WTC11 (cell line): ENCODE measurements around the gene CAMKMT. TPM values are rescaled to one million over a fixed set of nuclear protein-coding genes. Genes with fewer than 3 reads are reported as not detected.

ENCODE experiments used
- ATAC-seq: fragments of 200-7000 bp; cut with Tn5 transposase; 2 replicates; pipeline ENCODE4 v1.10.0; 2021; ENCODE audit warnings: mild to moderate bottlenecking, moderate library complexity
- CTCF ChIA-PET: fragments of 300-600 bp; sonication (Branson Sonifier 250); formaldehyde crosslinking; loops from one replicate; lab custom pipeline; 2021; ENCODE audit warnings: antibody characterized with exemption; lab: Charles Lee
- POLR2A ChIA-PET: fragments of 350-600 bp; sonication (Branson Sonifier 250); formaldehyde crosslinking; loops from one replicate; lab custom pipeline; 2021; ENCODE audit warnings: antibody characterized with exemption; lab: Charles Lee
- DNase-seq: peaks from one replicate; pipeline ENCODE4 v3.0.0; 2021; ENCODE audit warnings: low spot score
- H3K27ac Mint-ChIP-seq: 2 replicates; pipeline ENCODE4 v1.8.0; 2021; ENCODE audit warnings: mixed read lengths
- H3K27me3 Mint-ChIP-seq: 2 replicates; pipeline ENCODE4 v1.8.0; 2021; ENCODE audit warnings: low read depth, mild to moderate bottlenecking, moderate library complexity, mixed read lengths
- H3K36me3 Mint-ChIP-seq: 2 replicates; pipeline ENCODE4 v1.8.0; 2021; ENCODE audit warnings: mixed read lengths
- H3K4me1 Mint-ChIP-seq: 2 replicates; pipeline ENCODE4 v1.8.0; 2022; ENCODE audit warnings: mixed read lengths
- H3K4me3 Mint-ChIP-seq: 2 replicates; pipeline ENCODE4 v1.8.0; 2021; ENCODE audit warnings: mild to moderate bottlenecking, moderate library complexity, mixed read lengths
- H3K9me3 Mint-ChIP-seq: 2 replicates; pipeline ENCODE4 v1.8.0; 2021; ENCODE audit warnings: mixed read lengths
- ATF1 ChIP-seq: sonication (generic); formaldehyde crosslinking; IDR thresholded peaks from 2 replicates; pipeline ENCODE4 v1.8.1; 2023; ENCODE audit warnings: mild to moderate bottlenecking, moderate library complexity, missing genetic modification reagents
- ATF6 ChIP-seq: sonication (generic); formaldehyde crosslinking; IDR thresholded peaks from 2 replicates; pipeline ENCODE4 v1.8.1; 2023; ENCODE audit warnings: mild to moderate bottlenecking, missing genetic modification reagents
- EMX1 ChIP-seq: fragments of 250-450 bp; sonication (Bioruptor Pico); IDR thresholded peaks from 2 replicates; pipeline ENCODE4 v1.8.0; 2021; ENCODE audit warnings: mild to moderate bottlenecking
- ETV6 ChIP-seq: sonication (generic); formaldehyde crosslinking; IDR thresholded peaks from 2 replicates; pipeline ENCODE4 v1.8.1; 2022; ENCODE audit warnings: mild to moderate bottlenecking, missing genetic modification reagents
- GRHL2 ChIP-seq: fragments of 250-450 bp; sonication (Bioruptor Pico); IDR thresholded peaks from 2 replicates; pipeline ENCODE4 v1.8.0; 2022; ENCODE audit warnings: mild to moderate bottlenecking, moderate library complexity; ENCODE audit not compliant: insufficient replicate concordance, severe bottlenecking
- NFYB ChIP-seq: sonication (generic); formaldehyde crosslinking; conservative IDR thresholded peaks from 2 replicates; pipeline ENCODE4 v1.8.0; 2022; ENCODE audit warnings: low read depth, missing genetic modification reagents
- NR1H2 ChIP-seq: sonication (generic); formaldehyde crosslinking; IDR thresholded peaks from 2 replicates; pipeline ENCODE4 v1.9.0; 2021; ENCODE audit warnings: mild to moderate bottlenecking, moderate library complexity, missing genetic modification reagents
- RELA ChIP-seq: sonication (generic); formaldehyde crosslinking; IDR thresholded peaks from 2 replicates; pipeline ENCODE4 v1.8.1; 2022; ENCODE audit warnings: missing genetic modification reagents, mild to moderate bottlenecking, borderline replicate concordance
- RORB ChIP-seq: fragments of 250-450 bp; sonication (Bioruptor Pico); IDR thresholded peaks from 2 replicates; pipeline ENCODE4 v1.9.0; 2021; ENCODE audit warnings: mild to moderate bottlenecking
- STAT6 ChIP-seq: sonication (generic); formaldehyde crosslinking; conservative IDR thresholded peaks from 2 replicates; pipeline ENCODE4 v1.8.1; 2023; ENCODE audit warnings: mild to moderate bottlenecking, low read depth, missing genetic modification reagents, moderate library complexity
- TEAD4 ChIP-seq: sonication (generic); formaldehyde crosslinking; IDR thresholded peaks from 2 replicates; pipeline ENCODE4 v1.8.0; 2022; ENCODE audit warnings: mild to moderate bottlenecking, missing genetic modification reagents
- USF2 ChIP-seq: sonication (generic); formaldehyde crosslinking; IDR thresholded peaks from 2 replicates; pipeline ENCODE4 v1.8.1; 2023; ENCODE audit warnings: mild to moderate bottlenecking, missing genetic modification reagents, moderate library complexity
- ZNF138 ChIP-seq: sonication (generic); formaldehyde crosslinking; conservative IDR thresholded peaks from 2 replicates; pipeline ENCODE4 v1.8.1; 2022; ENCODE audit warnings: mild to moderate bottlenecking, moderate library complexity, missing genetic modification reagents
- ZNF219 ChIP-seq: sonication (generic); formaldehyde crosslinking; IDR thresholded peaks from 2 replicates; pipeline ENCODE4 v1.8.0; 2023; ENCODE audit warnings: missing genetic modification reagents, mild to moderate bottlenecking, borderline replicate concordance
- ZNF281 ChIP-seq: sonication (generic); formaldehyde crosslinking; IDR thresholded peaks from 2 replicates; pipeline ENCODE4 v1.8.0; 2023; ENCODE audit warnings: mild to moderate bottlenecking, missing genetic modification reagents
- ZNF317 ChIP-seq: sonication (generic); formaldehyde crosslinking; IDR thresholded peaks from 2 replicates; pipeline ENCODE4 v1.8.1; 2023; ENCODE audit warnings: low read depth, mild to moderate bottlenecking, moderate library complexity, missing genetic modification reagents, borderline replicate concordance
- ZNF671 ChIP-seq: fragments of 250-450 bp; sonication (Bioruptor Pico); IDR thresholded peaks from 2 replicates; pipeline ENCODE4 v1.8.0; 2021; ENCODE audit warnings: mild to moderate bottlenecking
- ZSCAN18 ChIP-seq: fragments of 250-450 bp; sonication (Bioruptor Pico); IDR thresholded peaks from 2 replicates; pipeline ENCODE4 v2.1.2; 2022; ENCODE audit warnings: mild to moderate bottlenecking, moderate library complexity
- total RNA-seq: library from RNA; stranded (reverse); gene quantifications from 3 replicates; pipeline ENCODE4 v1.2.3, GENCODE V29; 2021

CAMKMT gene
- total RNA-seq, 1 experiment from 2014 or later, result 20.6 TPM

GRCh38 chr2:44620189-44620990, 258.6 kb downstream of the CAMKMT start (continued):
- TF ChIP-seq STAT6, result no peak
- no peak for TF ChIP-seq RORB
- TF ChIP-seq, all 79 proteins: peak for 0

GRCh38 chr2:44623622-44624351, 262.0 kb downstream of the CAMKMT start:
- no peaks in the 10 kb centered on the region for H3K4me1 Mint-ChIP-seq
- POLR2A ChIA-PET, result interaction anchor here (0.6 kb wide), 1 partner anchor 308 kb away, joined by 3 read pairs; no protein-coding TSS in a partner anchor
- DNase-seq (no peak), ATAC-seq (0 out of 2 replicates have a peak, but pooled peaks have one; percentile 44)
- H3K27me3 Mint-ChIP-seq, result no peaks in the 10 kb centered on the region
- H3K4me3 Mint-ChIP-seq, result no peak overlapping the region
- H3K9me3 Mint-ChIP-seq, result peaks cover 22% of the 10 kb centered on the region
- no peaks in the 10 kb centered on the region for H3K36me3 Mint-ChIP-seq
- CTCF ChIA-PET, result interaction anchor here (1.0 to 1.6 kb wide), 5 partner anchors 45 to 347 kb away, joined by 3 to 6 read pairs (median 3); no protein-coding TSS in a partner anchor
- no peak overlapping the region for H3K27ac Mint-ChIP-seq
- no peak for TF ChIP-seq ATF1 (CRISPR knock-in tag)
- no peak for TF ChIP-seq EMX1 (CRISPR knock-in tag)
- TF ChIP-seq GRHL2, result no peak
- no peak for TF ChIP-seq ZSCAN18 (CRISPR knock-in tag)
- no peak for TF ChIP-seq USF2 (CRISPR knock-in tag)
- TF ChIP-seq NFYB (CRISPR knock-in tag), result no peak
- TF ChIP-seq RELA (CRISPR knock-in tag), result no peak
- TF ChIP-seq ZNF219, result no peak
- TF ChIP-seq ZNF138 (CRISPR knock-in tag), result no peak
- no peak for TF ChIP-seq ZNF281 (CRISPR knock-in tag)
- no peak for TF ChIP-seq TEAD4 (CRISPR knock-in tag)
- TF ChIP-seq ZNF317 (CRISPR knock-in tag), result no peak

GRCh38 chr2:44628297-44628696, 266.6 kb downstream of the CAMKMT start:
- CTCF ChIA-PET, result no interaction called here
- peaks cover 46% of the 10 kb centered on the region for H3K9me3 Mint-ChIP-seq
- no peak for TF ChIP-seq ZNF138 (CRISPR knock-in tag)
- no peak for TF ChIP-seq NFYB (CRISPR knock-in tag)
- no peak for TF ChIP-seq RELA (CRISPR knock-in tag)
- TF ChIP-seq ZNF671, result no peak
- no peak for TF ChIP-seq USF2 (CRISPR knock-in tag)
- TF ChIP-seq ETV6 (CRISPR knock-in tag), result no peak
- TF ChIP-seq NR1H2 (CRISPR knock-in tag), result no peak
- no peak for TF ChIP-seq ATF6 (CRISPR knock-in tag)

More at GRCh38 chr2:44628297-44628696, 266.6 kb downstream of the CAMKMT start:
- no peaks in the 10 kb centered on the region for H3K27me3 Mint-ChIP-seq
- no peak overlapping the region for H3K27ac Mint-ChIP-seq
- H3K4me1 Mint-ChIP-seq, result no peaks in the 10 kb centered on the region
- no peak overlapping the region for H3K4me3 Mint-ChIP-seq
- POLR2A ChIA-PET, result no interaction called here
- ATAC-seq (no peak), DNase-seq (no peak)
- peaks cover 25% of the 10 kb centered on the region for H3K36me3 Mint-ChIP-seq
